Endothelial cell of hepatic sinusoid (primary cell): ENCODE measurements around the gene SOWAHC.
"Not testable (repeated sequence)": the region's sequence is repeated elsewhere in the genome, so short reads cannot be mapped to it uniquely, and the experiment has no call there.

Experiments used
- in situ Hi-C: cut with HindIII; loops from 2 replicates; pipeline ENCODE4 v1.10.0; 2017; ENCODE audit warnings: low sequenced_read_pairs

Gene SOWAHC

GRCh38 chr2:109613922-109614714 is at the start of gene SOWAHC, which contains the start of gene SEPTIN10:
Gene SOWAHC (plus strand): TSS chr2:109614364. CDS start chr2:109614490, 126 bp downstream.
Gene SEPTIN10 (minus strand): TSS chr2:109613966. CDS start chr2:109613827, 139 bp downstream.
- in situ Hi-C loops, result no loop called here

GRCh38 chr2:109575373-109575772 is 38.8 kb upstream of the SOWAHC start:
- in situ Hi-C loops, result no loop called here

GRCh38 chr2:109577630-109578029 is 36.5 kb upstream of the SOWAHC start:
- in situ Hi-C loops, result not testable (repeated sequence)

- in situ Hi-C loops, result loop anchor here (5.0 kb wide), 2 partner anchors 36 to 114 kb away; no protein-coding TSS in a partner anchor
These were observed 31.0 kb upstream of the SOWAHC start for GRCh38 chr2:109582928-109583895.

- in situ Hi-C loops, result no loop called here
These were observed 27.5 kb upstream of the SOWAHC start for GRCh38 chr2:109586687-109587086.

- in situ Hi-C loops, result no loop called here
These were observed 23.0 kb upstream of the SOWAHC start for GRCh38 chr2:109591206-109591605.

- in situ Hi-C loops, result no loop called here
These were observed 21.3 kb upstream of the SOWAHC start for GRCh38 chr2:109592905-109593304.

- in situ Hi-C loops, result no loop called here
These were observed 19.8 kb upstream of the SOWAHC start for GRCh38 chr2:109594246-109594885.

GRCh38 chr2:109595644-109596043 is 18.5 kb upstream of the SOWAHC start:
- in situ Hi-C loops, result no loop called here

- in situ Hi-C loops, result no loop called here
These were observed 16.9 kb upstream of the SOWAHC start for GRCh38 chr2:109597283-109597682.

GRCh38 chr2:109601783-109602182 is 12.4 kb upstream of the SOWAHC start:
- in situ Hi-C loops, result no loop called here

- in situ Hi-C loops, result no loop called here
These were observed 11.5 kb upstream of the SOWAHC start for GRCh38 chr2:109602617-109603188.

GRCh38 chr2:109604597-109604996 is 9.6 kb upstream of the SOWAHC start:
- in situ Hi-C loops, result no loop called here

GRCh38 chr2:109607766-109608165 is 6.4 kb upstream of the SOWAHC start:
- in situ Hi-C loops, result no loop called here

GRCh38 chr2:109609352-109610024 is 4.7 kb upstream of the SOWAHC start:
- in situ Hi-C loops, result no loop called here

GRCh38 chr2:109611467-109612095 is 2.6 kb upstream of the SOWAHC start:
- in situ Hi-C loops, result no loop called here

- in situ Hi-C loops, result no loop called here
These were observed 863 bp upstream of the SOWAHC start for GRCh38 chr2:109613081-109613921.

- in situ Hi-C loops, result no loop called here
These were observed 812 bp downstream of the SOWAHC start for GRCh38 chr2:109614715-109615636.
